GM21576 (cell line): Measurements from ENCODE around the gene RBMS1.
"Not testable (repeated sequence)": the region's sequence is repeated elsewhere in the genome, so short reads cannot be mapped to it uniquely, and the experiment has no call there.

Experiments
- ATAC-seq: cut with Tn5 transposase; IDR thresholded peaks from one replicate; pipeline ENCODE4 v1.9.1; 2021; ENCODE audit warnings: mild to moderate bottlenecking, moderate library complexity; ENCODE audit not compliant: unreplicated experiment

The RBMS1 gene

DNA sequence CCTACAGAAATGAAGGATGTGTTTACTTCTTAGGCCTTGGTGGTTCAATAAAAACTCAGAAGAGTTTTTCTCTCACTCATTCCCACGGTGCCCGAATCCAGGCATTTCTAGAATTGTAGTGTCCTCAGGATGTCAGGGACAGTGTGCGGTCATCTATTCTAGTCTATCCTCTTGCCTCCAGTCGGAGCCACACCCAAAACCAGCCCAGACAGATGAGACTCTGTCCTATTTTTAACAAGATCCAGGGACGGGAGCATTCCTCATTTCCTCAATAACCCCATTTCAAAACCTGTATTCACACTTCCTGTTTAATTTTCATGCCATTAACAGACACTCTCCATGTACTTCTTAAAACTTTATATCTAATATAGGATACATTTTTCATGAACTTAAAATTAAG lies 11.6 kb upstream of the RBMS1 start:
- no peak for ATAC-seq

DNA sequence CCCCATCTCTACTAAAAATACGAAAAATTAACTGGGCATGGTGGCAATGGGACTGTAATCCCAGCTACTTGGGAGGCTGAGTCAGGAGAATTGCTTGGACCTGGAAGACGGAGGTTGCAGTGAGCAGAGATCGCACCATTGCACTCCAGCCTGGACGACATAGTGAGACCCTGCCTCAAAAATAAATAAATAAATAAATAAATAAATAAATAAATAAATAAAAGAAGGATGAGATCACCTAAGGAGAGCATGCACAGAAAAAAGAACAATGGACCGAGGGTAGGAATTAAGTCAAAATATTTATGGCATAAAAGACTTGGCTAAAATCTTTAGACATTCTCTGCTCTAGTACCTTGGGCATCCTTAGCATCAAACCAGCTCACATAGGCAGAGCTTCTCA lies 8.9 kb upstream of the RBMS1 start:
- no peak for ATAC-seq

DNA sequence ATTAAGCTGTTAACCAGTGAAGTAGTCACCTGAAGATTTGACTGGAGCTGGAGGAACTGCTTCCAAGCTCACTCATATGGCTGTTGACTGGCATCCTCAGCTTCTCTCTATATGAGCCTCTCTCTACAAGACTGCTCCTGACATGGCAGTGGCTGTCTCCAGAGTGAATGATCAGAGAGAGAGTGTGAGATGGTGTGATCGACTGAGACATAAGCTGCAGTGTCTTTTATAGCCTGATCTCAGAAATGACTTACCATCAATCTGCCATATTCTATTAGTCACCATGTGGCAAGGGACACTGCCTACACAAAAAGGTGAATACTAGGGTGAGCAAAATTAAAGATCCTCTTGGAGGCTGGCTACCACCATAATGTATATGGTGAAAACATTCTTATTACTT lies 7.8 kb upstream of the RBMS1 start:
- ATAC-seq: no peak

DNA sequence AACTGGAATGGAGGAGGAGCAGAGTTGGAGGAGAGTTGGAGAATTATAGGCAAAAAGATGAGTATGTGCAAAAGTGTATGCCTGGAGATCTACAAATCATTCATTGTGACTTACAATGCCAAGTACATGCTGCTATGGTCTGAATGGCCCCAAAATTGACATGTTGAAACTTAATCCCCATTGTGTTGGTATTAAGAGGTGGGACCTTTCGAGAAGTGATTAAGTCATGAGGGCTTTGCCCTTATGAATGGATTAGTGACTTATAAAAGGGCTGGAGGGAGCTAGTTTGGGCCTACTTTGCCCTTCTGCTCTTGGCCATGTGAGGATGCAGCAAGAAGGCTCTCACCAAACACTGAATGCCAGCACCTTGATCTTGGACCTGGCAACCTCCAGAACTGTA lies 6.3 kb upstream of the RBMS1 start:
- no peak for ATAC-seq

DNA sequence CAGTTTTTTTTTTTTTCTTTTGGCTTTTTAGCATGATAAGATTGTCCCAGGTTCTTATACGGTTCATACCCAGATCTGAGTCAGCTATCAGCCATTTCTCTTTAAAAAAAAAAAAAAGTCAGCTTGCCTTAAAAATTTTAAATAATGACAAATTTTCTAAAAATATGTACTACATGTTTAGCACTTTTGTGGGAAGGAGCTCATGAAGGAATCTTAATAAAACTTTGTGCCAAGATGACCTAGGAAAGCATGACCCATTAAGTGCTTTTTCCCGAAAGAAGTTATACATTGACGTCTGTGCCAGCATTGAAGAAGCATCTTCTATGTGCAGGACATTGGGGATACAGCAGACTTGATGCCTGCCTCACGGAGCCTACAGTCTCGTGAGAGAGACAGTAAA lies 4.5 kb upstream of the RBMS1 start:
- no peak for ATAC-seq

DNA sequence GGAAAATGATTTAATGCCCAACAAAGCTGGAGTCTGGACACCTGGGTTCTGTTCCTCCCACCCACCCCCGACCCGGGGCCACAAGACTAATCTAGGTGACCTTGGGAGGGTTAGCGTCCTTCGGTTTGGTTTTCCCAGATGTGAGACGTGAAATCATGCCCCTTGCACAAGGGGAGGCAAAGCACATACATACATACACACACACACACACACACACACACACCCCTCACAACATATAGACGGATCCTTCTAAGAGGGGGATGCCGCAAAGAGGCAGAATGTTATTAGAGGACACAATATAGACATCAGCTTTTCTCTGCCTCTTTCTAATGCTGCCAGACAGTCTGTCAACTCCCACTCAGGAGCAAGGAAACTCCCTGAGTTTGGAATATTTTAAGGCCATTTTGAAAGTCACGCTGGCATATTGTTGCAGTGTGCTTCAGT lies 616 bp upstream of the RBMS1 start:
- no peak for ATAC-seq

DNA sequence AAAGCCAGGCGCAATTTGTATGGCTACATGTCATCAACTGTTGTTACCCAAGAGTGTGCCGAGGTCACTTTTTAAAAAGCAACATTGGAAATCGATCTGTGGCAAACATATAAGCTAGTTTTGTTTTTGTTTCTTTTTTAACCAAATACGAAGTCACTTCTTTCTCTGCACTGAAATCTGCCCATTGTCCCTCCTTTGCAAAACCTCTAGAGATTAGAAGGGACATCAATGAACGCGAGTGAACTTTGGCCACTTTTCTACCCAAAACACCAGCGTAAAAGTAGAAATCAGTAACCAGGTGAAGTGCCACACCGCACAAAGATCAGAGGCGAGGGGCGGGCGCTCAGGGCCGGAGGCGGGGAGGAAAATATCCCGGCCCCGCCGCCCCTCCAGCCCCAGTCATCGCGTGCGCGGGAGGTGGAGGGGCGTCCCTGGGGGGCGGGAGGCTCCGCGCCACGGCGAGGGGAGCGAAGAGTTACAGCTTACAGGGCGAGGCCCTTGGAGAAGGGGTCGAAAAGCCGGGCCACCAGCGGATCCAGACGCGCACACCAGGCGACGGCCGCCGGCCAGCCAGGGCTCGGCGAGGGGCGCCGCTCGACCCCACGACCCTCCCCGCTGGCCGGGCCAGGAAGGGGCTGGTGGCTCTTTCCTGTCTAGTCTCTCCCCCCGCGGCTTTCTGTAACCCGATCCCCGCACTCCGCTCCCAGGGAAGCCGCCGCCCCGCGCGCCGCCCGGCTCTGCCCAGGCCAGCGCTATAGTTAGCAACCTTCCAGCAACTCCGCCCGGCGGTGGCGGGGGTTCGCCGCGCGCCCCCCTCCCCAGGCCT lies 993 bp downstream of the RBMS1 start:
- ATAC-seq: peak; percentile 30

DNA sequence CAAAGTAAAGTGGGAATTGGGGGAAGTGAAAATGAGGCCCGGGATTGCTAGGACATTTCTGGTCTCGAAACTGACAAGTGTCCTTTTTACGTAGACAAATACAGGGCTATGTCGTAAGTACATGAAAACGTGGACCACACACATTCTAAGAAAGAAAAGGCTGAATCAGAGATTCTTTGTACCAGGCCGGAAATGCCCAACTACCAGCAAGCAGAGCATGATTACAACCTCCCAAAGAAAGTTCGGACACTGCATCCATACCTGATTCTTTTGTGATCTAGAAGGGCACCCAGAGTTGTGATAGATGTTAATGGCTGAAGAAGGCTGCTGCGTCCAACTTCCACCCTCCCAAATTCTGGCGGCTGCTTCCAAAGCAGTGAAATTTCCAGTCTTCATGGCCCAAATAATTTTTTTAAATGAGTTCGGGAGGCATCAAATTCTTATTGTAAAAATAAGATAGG lies 1.7 kb downstream of the RBMS1 start:
- ATAC-seq: no peak

DNA sequence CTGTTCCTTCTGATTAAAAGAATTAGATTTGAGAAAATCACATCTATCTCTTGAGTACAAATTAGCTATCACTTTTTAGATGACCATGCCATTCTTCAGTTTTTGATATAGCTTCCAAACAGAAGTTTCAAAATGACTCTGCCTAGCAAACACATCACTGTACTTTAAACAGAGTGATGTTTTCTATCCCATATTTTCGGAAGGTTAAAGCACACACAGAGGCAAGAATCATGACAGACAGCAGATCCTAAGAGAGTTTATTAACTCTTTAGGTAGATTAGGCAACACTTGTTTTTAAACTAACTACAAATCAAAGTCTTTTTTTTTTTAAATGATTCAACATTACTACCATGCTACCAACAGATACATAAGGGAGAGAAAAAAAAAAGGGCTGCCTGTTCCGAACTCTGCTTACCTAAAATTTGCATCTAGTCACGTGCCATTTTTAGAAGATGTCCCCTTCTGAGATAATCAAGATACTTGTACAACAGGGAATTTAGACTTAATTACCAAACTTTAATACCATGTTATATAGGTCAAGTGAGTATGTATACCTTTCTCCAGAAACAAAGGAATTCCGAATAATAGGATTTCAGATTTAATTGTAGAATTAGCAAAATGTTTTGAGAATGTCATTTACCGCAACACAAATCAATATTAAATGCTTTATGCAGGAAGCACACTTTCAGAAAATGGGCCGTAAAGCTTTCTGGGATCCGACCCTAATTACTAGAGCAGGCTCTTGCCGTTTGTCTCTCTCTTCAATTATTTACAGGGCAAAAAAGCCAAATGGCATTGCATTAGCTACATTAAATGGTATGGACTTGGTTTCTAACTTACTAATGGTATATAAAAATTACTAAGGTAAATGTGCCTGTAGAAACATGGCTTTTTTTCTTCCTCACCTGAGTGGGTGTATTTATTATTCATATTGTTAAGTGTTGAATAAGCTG lies 2.6 kb downstream of the RBMS1 start:
- no peak for ATAC-seq

DNA sequence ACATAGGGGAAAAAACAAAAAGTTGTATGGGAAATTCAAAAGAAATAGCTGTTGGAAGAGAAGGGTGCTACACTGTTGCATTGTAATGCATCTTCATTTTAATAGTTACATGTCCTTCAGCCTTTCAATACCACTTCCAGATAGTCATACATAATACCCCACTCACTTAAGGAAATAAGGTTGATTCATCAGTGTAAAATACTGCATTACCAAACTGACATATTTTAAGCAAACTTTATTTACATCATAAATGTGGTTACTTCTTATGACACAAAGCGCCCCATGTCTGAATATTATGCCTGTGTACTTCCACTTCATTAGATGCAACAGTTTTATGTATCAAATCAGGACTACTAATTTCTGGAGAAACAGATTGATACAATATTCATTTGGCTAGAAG lies 4.5 kb downstream of the RBMS1 start:
- ATAC-seq: no peak

DNA sequence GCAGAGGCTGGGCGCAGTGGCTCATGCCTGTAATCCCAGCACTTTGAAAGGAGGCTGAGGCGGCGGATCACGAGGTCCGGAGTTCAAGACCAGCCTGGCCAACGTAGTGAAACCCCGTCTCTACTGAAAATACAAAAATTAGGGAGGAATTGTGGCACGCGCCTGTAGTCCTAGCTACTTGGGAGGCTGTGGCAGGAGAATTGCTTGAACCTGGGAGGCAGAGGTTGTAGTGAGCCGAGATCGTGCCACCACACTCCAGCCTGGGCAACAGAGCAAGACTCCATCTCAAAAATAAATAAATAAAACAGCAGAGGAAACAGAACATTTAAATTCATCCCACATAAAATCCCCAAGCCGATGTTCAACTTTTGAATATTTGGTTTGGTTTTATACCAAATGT lies 5.3 kb downstream of the RBMS1 start:
- not testable (repeated sequence) for ATAC-seq

DNA sequence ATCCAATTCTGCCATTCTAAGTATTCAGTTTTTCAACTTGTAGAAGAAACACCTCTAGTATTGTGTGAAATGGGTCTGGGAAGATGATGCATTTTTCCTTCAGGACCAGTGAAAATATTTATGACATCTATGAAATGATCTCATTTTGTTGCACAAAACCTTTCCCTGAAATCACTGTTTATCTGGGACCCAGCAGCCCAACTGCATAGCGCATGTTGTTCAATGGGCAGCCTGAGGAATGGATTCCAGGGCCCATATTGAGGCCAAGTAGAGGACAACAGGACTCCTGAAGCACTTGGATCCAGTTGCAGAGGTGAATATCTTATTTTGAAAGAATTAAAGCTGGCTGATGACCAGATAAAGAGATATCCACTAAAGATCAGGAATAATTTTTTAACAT lies 7.3 kb downstream of the RBMS1 start:
- no peak for ATAC-seq

DNA sequence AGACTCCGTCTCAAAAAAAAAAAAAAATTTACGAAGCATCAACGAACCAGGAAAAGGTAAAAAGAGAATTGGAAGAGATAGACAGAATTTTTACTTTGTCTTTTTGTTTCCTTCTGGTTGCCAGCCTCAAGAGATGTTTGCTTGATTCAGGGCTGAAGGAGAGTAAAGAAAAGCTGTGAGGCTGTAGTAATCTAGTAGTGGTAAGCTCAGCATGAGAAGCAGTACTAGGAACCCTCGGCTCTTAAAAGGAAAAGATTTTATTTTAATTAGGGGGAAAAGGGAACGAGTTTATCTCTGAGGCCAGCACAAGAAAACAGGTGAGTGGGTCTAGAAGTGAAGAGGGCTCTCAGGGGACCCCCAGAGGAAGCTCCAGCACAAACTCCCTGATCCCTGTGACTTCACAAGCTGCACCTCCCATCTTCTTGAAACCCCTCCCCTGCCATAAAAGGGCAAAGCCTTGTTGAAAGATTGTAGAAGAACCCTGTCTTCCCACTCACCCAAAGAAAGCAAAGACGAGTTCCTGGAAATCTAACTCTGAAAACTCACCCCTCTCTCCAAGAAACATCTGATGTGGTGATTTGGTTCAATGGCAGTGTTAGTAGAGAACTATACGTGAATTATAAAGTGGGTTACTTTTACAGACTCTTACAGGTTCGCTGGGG lies 8.6 kb downstream of the RBMS1 start:
- no peak for ATAC-seq

DNA sequence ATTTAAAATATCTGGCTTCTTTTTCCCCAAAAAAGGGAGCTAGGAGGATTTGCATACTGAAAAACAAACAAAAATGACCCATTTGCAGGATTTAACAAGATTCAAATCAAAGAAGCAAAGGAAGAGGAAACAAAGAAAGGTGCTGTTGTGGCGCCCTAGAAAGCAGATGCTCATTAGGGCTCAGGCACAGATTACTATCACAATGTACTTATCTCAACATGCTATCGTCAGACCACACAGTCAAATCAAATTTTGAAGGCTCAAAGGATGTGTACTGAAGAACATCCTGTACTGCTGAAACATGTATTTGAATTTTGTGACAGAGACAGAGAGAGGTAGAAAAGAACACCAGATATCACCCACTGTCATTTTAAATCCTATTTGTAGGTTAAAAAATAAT lies 10.9 kb downstream of the RBMS1 start:
- no peak for ATAC-seq

DNA sequence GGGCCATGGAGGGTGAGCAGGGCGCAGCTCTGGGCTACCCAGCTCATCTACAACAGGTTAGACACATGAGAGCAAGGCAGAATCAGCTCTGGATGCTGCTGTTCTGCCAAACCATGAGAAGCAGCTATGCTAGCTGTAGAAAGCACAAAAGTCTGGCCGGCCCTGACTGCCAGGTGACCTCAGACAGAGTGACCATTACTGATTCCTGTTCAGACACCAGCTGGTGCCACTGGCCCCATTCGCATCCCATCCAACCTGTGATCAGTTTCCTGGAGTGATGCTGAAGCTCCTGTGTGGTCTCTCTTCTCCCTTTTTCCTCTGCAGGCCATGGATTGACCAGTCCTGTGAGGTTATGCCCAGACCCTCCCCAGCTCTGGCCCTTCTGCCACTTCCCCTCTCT lies 14.3 kb downstream of the RBMS1 start:
- ATAC-seq: no peak

DNA sequence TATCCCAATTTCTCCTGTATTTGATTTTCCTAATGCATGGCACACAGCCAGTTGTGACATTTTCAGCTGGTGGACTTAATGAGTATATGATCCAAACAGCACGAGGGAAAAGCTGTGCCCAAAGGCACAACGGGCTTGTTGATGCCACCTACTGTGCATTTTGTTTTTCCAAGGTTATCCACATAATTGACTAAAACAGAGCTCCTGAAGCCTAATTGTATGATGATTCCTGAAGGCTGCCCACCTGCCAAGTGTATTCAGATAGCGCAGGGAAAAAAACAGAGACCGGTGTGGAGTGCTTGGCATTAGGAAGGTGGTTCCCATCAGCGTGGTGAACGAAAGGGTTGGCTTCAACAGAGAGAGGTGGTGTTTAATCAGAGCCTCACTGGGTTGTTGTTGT lies 14.9 kb downstream of the RBMS1 start:
- ATAC-seq: no peak

DNA sequence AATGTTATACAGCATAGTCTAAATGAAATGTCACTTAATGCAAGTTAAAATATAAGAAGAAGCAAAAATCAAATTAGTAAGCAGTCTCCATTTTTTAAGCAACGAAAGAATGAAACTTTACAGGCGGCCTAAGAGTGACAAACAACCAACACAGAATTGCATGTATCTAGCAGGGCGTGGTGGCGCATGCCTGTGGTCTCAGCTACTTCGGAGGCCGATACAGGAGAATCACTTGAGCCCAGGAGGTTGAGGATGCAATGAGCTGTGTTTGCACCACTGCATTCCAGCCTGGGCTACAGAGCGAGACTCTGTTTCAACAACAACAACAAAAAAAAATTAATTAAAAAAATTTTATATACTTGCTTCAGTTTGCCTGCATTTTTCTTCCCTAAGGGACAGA lies 16.6 kb downstream of the RBMS1 start:
- ATAC-seq: no peak

DNA sequence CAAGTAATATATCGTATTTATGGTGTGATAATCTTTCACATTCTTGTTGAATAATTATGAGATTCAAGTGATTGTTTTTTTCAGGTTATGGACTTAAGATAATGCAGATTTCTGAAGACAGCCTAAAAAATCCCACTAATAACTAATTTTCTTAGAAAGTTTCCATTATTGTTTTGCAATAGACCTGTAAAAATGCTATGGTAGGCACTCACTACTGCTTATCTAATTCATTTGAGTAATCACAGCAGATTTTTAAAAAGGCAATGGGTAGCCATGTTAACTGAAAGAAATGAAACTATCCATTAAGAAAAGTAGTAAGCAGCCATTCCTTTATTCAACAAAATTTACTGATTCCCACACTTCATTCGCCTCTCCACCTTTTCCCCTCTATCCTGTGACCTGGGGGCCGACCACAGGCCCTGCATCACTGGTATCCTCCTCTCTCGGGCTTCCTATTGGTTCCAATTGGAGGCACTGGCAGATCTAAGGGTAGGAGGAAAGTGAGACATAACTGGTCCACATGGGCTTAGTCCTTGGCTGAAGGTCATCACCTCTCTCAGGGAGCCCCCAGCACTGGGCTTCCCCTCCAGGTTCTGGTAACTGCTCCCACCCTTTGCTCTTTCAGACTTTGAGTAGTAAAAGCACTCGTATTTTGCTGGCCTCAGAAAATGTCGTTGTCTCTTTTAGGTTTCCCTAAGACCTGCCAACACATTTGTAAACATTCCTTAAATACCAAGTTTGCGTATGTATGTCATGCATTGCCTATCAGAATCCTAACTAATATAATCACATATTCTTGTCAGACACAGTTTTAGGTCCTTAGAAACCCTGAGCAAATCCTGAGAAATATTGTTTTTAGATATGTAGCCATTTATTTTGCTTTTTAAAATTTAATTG lies 18.5 kb downstream of the RBMS1 start:
- no peak for ATAC-seq

DNA sequence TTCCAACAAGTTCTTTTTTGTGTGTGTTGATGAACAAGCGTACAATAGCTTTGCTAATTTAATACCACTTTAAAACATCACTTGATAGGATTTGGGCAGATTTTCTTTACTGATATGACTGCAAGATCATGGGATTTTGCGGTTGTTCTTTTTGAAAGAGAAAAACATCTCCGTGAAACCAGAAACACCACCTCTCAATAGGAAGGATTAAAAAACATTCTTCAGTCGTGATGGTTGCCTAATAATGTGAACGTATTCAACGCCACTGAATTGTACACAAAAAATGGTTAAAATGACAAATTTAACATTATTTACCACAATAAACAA lies 19.3 kb downstream of the RBMS1 start:
- no peak for ATAC-seq

DNA sequence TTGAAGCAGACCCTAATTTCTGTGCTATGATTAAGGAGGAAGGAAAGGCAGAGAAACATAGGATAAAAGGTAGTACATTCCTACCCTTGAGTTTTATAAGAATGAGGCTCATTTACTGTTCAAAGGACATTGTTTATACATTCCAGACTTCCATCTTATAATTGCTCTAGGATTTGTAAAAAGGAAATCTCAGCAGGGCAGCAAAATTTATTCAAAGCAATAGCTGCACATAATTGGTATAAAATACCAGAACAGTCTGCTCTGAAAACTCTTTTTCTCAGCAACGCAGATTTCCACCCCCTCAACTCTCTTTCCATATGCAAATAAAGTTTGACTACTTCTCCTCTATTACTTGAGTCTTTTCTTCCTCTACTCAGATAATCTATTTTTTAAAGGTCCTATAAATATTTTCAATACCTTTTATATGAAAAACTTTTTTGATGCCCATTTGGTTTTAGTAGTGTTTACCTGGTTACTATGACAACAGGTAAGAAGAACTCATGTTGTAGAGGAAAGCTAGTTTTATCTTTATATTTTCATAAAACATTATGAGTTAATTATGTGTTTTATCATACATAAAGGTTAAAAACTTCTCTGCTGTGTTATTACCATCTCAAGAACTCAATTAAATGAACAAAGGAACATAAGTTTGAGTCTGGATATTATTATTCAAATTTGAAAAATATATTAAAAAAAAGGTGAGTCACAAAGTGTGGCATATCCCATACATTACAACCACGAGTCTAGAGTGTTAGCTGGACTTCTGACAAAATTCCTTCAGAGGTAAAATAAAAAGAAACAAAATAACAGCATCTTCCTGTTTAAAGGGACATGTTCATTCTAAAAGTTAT lies 19.9 kb downstream of the RBMS1 start:
- ATAC-seq: no peak
